ENCODE data around the gene RAI1. TPM values are rescaled to one million over a fixed set of nuclear protein-coding genes. Genes with fewer than 3 reads are reported as not detected.

Gene RAI1
- total and polyA plus RNA-seq, 2 of the 8 experiments (the other 6 are each of a cell fraction or from before 2014, with no cell fraction given), result 0.39 to 1.2 TPM

- no peak for TF ChIP-seq SIN3A (conservative IDR thresholded peaks at IDR 0.05 in 1 of 2, IDR thresholded peaks at IDR 0.05 in 1 of 2; ENCODE audit: low read depth in 1 of 2, low read length in 2 of 2)
Measured at GRCh38 chr17:17755715-17756114, 74.5 kb downstream of the RAI1 start (continued).

All from H1 (cell line).